Left ventricle myocardium inferior (tissue), 1 donor: ENCODE data around the gene PRDX1. TPM values are rescaled to one million over a fixed set of nuclear protein-coding genes. Genes with fewer than 3 reads are reported as not detected.
"Not testable (repeated sequence)": the region's sequence is repeated elsewhere in the genome, so short reads cannot be mapped to it uniquely, and the experiment has no call there.

Source experiments
- DNase-seq: peaks from one replicate; pipeline ENCODE4 v3.0.0-alpha.2; 2020
- H3K27ac ChIP-seq: fragments of 200-600 bp; replicated peaks from 2 replicates; pipeline ENCODE4 v1.8.0; 2021
- H3K27me3 ChIP-seq: fragments of 200-600 bp; 2 replicates; pipeline ENCODE4 v1.8.0; 2021; ENCODE audit warnings: low read depth
- H3K36me3 ChIP-seq: fragments of 200-600 bp; 2 replicates; pipeline ENCODE4 v1.8.0; 2021
- H3K4me1 ChIP-seq: fragments of 200-600 bp; 2 replicates; pipeline ENCODE4 v1.8.0; 2021
- H3K4me3 ChIP-seq: fragments of 200-600 bp; 2 replicates; pipeline ENCODE4 v1.8.0; 2021; ENCODE audit warnings: mild to moderate bottlenecking, moderate library complexity
- H3K9me3 ChIP-seq: fragments of 200-600 bp; replicated peaks from 2 replicates; pipeline ENCODE4 v1.8.0; 2021
- intact Hi-C: fragments of 100-400 bp; cut with micrococcal nuclease; formaldehyde crosslinking; loops from one replicate; pipeline ENCODE4 v1.11.0; 2022
- total RNA-seq: library from RNA; stranded (reverse); fragmentation: NEBNext Ultra II Directional; extraction: Animal tissue kit (Norgen Biotek cat#: 25700); gene quantifications from one replicate; pipeline ENCODE4 v1.2.1, GENCODE V29; 2021
- TF ChIP-seq, protein P1 (sequence below): fragments of 200-600 bp; IDR thresholded peaks from 2 replicates; pipeline ENCODE4 v1.8.0; 2021; ENCODE audit warnings: antibody characterized with exemption, mild to moderate bottlenecking, borderline replicate concordance
- donor health status: DM: no; HTN: yes; CAD: no; lungs with severe emphysema.

The PRDX1 gene
- total RNA-seq, 1 donor from 2014 or later, result 255 TPM

DNA sequence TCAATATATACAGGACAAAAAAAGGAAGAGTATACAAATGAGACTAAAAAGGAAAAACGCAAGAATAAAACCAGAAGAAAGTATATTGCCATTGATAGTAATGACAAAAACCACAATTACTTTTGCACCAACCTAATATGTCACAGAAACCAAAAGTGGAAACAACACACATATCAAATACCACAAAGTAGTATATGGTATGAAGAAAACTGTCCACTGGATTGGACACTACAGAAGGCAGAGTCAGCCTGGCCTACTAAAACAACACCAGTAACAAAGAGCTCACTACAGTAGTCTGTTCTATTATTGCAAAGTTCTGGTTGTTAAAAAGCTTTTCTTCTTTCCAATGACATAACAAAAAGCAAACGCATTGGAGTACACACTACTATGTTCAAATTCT is 48.4 kb downstream of the PRDX1 start:
- intact Hi-C loops, result no loop called here
- no peak overlapping the region for H3K4me3 ChIP-seq
- no peaks in the 10 kb centered on the region for H3K9me3 ChIP-seq
- no peaks in the 10 kb centered on the region for H3K4me1 ChIP-seq
- no peak overlapping the region for H3K27ac ChIP-seq
- DNase-seq, result no peak
- no peaks in the 10 kb centered on the region for H3K27me3 ChIP-seq
- no peaks in the 10 kb centered on the region for H3K36me3 ChIP-seq
- TF ChIP-seq, protein P1, sequence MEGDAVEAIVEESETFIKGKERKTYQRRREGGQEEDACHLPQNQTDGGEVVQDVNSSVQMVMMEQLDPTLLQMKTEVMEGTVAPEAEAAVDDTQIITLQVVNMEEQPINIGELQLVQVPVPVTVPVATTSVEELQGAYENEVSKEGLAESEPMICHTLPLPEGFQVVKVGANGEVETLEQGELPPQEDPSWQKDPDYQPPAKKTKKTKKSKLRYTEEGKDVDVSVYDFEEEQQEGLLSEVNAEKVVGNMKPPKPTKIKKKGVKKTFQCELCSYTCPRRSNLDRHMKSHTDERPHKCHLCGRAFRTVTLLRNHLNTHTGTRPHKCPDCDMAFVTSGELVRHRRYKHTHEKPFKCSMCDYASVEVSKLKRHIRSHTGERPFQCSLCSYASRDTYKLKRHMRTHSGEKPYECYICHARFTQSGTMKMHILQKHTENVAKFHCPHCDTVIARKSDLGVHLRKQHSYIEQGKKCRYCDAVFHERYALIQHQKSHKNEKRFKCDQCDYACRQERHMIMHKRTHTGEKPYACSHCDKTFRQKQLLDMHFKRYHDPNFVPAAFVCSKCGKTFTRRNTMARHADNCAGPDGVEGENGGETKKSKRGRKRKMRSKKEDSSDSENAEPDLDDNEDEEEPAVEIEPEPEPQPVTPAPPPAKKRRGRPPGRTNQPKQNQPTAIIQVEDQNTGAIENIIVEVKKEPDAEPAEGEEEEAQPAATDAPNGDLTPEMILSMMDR, result no peak

DNA sequence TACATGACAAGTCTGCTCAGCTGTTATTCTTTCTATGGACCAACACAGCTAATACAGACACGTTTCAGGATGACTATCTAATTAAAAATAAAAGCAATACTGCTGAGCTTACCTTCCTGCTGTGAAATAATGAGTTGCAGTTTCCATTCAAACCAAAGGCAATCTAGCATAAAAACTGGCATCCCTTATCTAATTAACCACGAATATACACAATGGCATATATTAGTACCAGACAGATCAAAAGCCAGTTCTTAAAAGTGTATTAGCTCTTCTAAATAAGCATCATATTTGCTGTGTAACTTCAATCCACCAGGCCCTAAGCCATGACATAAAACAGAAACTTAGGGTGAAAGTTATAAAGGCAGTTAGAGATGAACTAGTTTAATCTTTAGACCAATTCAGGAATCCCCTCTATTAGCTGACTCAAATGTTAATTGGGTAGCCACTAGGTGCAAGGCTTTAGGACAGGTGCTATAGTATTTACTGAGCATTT is 51.3 kb downstream of the PRDX1 start:
- no peaks in the 10 kb centered on the region for H3K27me3 ChIP-seq
- intact Hi-C loops, result no loop called here
- TF ChIP-seq, protein P1, result no peak
- H3K4me3 ChIP-seq, result no peak overlapping the region
- no peak overlapping the region for H3K27ac ChIP-seq
- H3K4me1 ChIP-seq, result no peaks in the 10 kb centered on the region
- no peaks in the 10 kb centered on the region for H3K36me3 ChIP-seq
- no peak for DNase-seq
- H3K9me3 ChIP-seq, result no peaks in the 10 kb centered on the region

DNA sequence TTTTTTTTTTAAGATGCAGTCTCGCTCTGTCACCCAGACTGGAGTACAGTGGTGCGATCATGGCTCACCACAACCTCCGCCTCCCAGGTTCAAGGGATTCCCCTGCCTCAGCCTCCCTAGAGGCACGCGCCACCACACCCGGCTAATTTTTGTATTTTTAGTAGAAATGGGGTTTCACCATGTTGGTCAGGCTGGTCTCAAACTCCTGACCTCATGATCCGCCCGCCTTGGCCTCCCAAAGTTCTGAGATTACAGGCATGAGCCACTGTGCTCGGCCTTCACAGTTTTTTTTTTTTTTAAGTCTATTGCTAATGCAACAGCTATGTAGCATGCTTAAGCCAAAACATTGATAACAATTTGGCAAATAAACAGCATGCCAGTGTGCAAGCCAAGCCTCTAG is 54.3 kb downstream of the PRDX1 start:
- H3K9me3 ChIP-seq, intact Hi-C loops, H3K27ac ChIP-seq, H3K36me3 ChIP-seq, H3K27me3 ChIP-seq, DNase-seq, H3K4me1 ChIP-seq, H3K4me3 ChIP-seq: not testable (repeated sequence)

DNA sequence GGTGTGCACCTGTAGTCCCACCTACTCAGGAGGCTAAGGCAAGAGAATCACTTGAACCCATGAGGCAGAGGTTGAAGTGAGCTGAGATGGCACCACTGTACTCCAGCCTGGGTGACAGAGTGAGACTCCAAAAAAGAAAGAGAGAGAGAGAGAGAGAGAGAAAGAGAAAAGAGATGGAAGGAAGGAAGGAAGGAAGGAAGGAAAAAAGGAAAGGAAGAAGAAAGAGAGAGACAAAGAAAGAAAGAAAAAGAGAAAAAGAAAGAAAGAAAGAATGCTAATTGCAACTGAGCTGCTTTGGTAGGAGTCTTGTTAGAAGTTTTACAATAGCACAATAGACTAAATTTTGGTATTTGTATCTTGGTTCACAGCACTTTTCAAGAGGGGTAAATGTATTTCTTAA is 56.4 kb downstream of the PRDX1 start:
- H3K9me3 ChIP-seq, result no peaks in the 10 kb centered on the region
- no peaks in the 10 kb centered on the region for H3K36me3 ChIP-seq
- DNase-seq, result no peak
- no peaks in the 10 kb centered on the region for H3K27me3 ChIP-seq
- H3K27ac ChIP-seq, result no peak overlapping the region
- H3K4me3 ChIP-seq, result no peak overlapping the region
- no peaks in the 10 kb centered on the region for H3K4me1 ChIP-seq
- intact Hi-C loops, result no loop called here
- TF ChIP-seq, protein P1, result no peak

Other genes starting within 250 kb of the PRDX1 start
- not detected for gene HPDL, start 195.0 kb downstream of the PRDX1 start, total RNA-seq
- gene TOE1, start 181.7 kb downstream of the PRDX1 start, total RNA-seq, result 3.2 TPM
- gene MUTYH, start 181.4 kb downstream of the PRDX1 start, total RNA-seq, result 8.1 TPM
- gene TESK2, start 30.7 kb downstream of the PRDX1 start, total RNA-seq, result 1.4 TPM
- 0.22 TPM for gene CCDC163, start 21.8 kb downstream of the PRDX1 start, total RNA-seq
- gene MMACHC, start 21.6 kb downstream of the PRDX1 start, total RNA-seq, result 24.4 TPM
- 45.4 TPM for gene AKR1A1, start 28.9 kb upstream of the PRDX1 start, total RNA-seq
- 34.5 TPM for gene NASP, start 62.2 kb upstream of the PRDX1 start, total RNA-seq
- gene CCDC17, start 102.2 kb upstream of the PRDX1 start, total RNA-seq, result 1.2 TPM
- gene GPBP1L1, start 164.6 kb upstream of the PRDX1 start, total RNA-seq, result 80.7 TPM
- gene TMEM69, start 166.3 kb upstream of the PRDX1 start, total RNA-seq, result 23.5 TPM
- 19.3 TPM for gene IPP, start 228.8 kb upstream of the PRDX1 start, total RNA-seq